H1 (cell line): ENCODE data around the gene EML4. TPM values are rescaled to one million over a fixed set of nuclear protein-coding genes. Genes with fewer than 3 reads are reported as not detected.

ENCODE experiments used
- CTCF ChIA-PET: fragments of 300-600 bp; sonication (Branson Sonifier 250); formaldehyde crosslinking; loops from one replicate; lab custom pipeline; 2021; ENCODE audit not compliant: partially characterized antibody; lab: Charles Lee
- POLR2A ChIA-PET: fragments of 300-600 bp; sonication (Branson Sonifier 250); formaldehyde crosslinking; loops from one replicate; lab custom pipeline; 2021; ENCODE audit warnings: inconsistent platforms; ENCODE audit not compliant: partially characterized antibody; lab: Charles Lee
- DNase-seq, 2 experiments: peaks; one replicate each; pipeline versions ENCODE4 v3.0.0 to v3.0.0-alpha.2; 2010 to 2022; ENCODE audit warnings: low spot score in 2 of 2, low read depth in 1 of 2, mixed read lengths in 1 of 2
- FAIRE-seq: peaks from 2 replicates; lab custom pipeline; 2011; peaks lifted over from hg19 to GRCh38; lab: Jason Lieb, UNC
- H2AFZ ChIP-seq: 2 replicates; pipeline ENCODE4 v1.8.1; 2012; ENCODE audit warnings: low read length, inconsistent platforms
- H2AK5ac ChIP-seq: 2 replicates; pipeline ENCODE4 v1.6.1; 2013; ENCODE audit warnings: low read depth, low read length
- H2BK120ac ChIP-seq: replicated peaks from 2 replicates; pipeline ENCODE3; 2013; ENCODE audit warnings: low read depth, low read length, inconsistent platforms
- H2BK12ac ChIP-seq: 2 replicates; pipeline ENCODE4 v1.6.1; 2013; ENCODE audit warnings: low read depth, low read length
- H2BK15ac ChIP-seq: 2 replicates; pipeline ENCODE4 v1.6.1; 2013; ENCODE audit warnings: low read length
- H2BK20ac ChIP-seq: 2 replicates; pipeline ENCODE4 v1.6.1; 2013; ENCODE audit warnings: low read length
- H2BK5ac ChIP-seq: 2 replicates; pipeline ENCODE4 v1.6.1; 2013; ENCODE audit warnings: low read depth, low read length
- H3K14ac ChIP-seq: 2 replicates; pipeline ENCODE4 v1.6.1; 2013; ENCODE audit warnings: inconsistent platforms; ENCODE audit not compliant: insufficient read length
- H3K18ac ChIP-seq: 2 replicates; pipeline ENCODE4 v1.6.1; 2013; ENCODE audit warnings: low read length; ENCODE audit errors: extremely low read depth
- H3K23ac ChIP-seq: 2 replicates; pipeline ENCODE4 v1.6.1; 2013; ENCODE audit warnings: inconsistent platforms; ENCODE audit not compliant: insufficient read length
- H3K23me2 ChIP-seq: 2 replicates; pipeline ENCODE4 v1.6.1; 2013; ENCODE audit warnings: low read depth, low read length
- H3K27ac ChIP-seq: 2 replicates; pipeline ENCODE4 v1.6.1; 2011; ENCODE audit warnings: low read depth, low read length, inconsistent platforms
- H3K27me3 ChIP-seq, 4 experiments: replicated peaks in 1 of 4; 1 replicate in 1 of 4; 2 replicates in 3 of 4; pipeline versions ENCODE4 v1.6.1 to v1.8.1; 2011 to 2013; ENCODE audit warnings: low read length in 3 of 4, mild to moderate bottlenecking in 3 of 4, inconsistent platforms in 2 of 4, mixed read lengths in 2 of 4, moderate library complexity in 1 of 4; ENCODE audit not compliant: control insufficient read depth in 3 of 4, insufficient read depth in 3 of 4; ENCODE audit errors: extremely low read depth in 1 of 4
- H3K36me3 ChIP-seq, 4 experiments: 2 replicates each; pipeline versions ENCODE4 v1.6.1 to v1.8.1; 2011 to 2013; ENCODE audit warnings: mild to moderate bottlenecking in 4 of 4, low read length in 3 of 4, moderate library complexity in 2 of 4, control low read depth in 1 of 4, inconsistent platforms in 1 of 4; ENCODE audit not compliant: insufficient read depth in 4 of 4, control insufficient read depth in 2 of 4
- H3K4ac ChIP-seq: replicated peaks from 2 replicates; pipeline ENCODE3; 2013; ENCODE audit warnings: low read length, low read depth, mixed read lengths, inconsistent platforms; ENCODE audit not compliant: insufficient read length
- H3K4me1 ChIP-seq, 4 experiments: replicated peaks in 1 of 4; 1 replicate in 1 of 4; 2 replicates in 3 of 4; pipeline versions ENCODE4 v1.6.1 to v1.8.1; 2011 to 2013; ENCODE audit warnings: low read length in 3 of 4, inconsistent platforms in 2 of 4, mixed read lengths in 1 of 4; ENCODE audit not compliant: insufficient read depth in 4 of 4, control insufficient read depth in 3 of 4
- H3K4me2 ChIP-seq, 2 experiments: 2 replicates each; pipeline versions ENCODE4 v1.6.1 to v1.8.1; 2011 to 2013; ENCODE audit warnings: low read depth in 2 of 2, low read length in 2 of 2, control low read depth in 1 of 2, inconsistent platforms in 1 of 2, mild to moderate bottlenecking in 1 of 2; ENCODE audit not compliant: insufficient read depth in 1 of 2
- H3K4me3 ChIP-seq, 4 experiments: fragments of 200-600, 300-600 bp in 1 of 4; sonication (generic), shearing (Covaris generic), sonication (Bioruptor Twin) in 1 of 4; 2 replicates each; pipeline versions ENCODE4 v1.5.1 to v1.8.1; 2011 to 2016; ENCODE audit warnings: low read length in 4 of 4, low read depth in 3 of 4, control low read depth in 2 of 4, inconsistent platforms in 2 of 4, mild to moderate bottlenecking in 2 of 4, mixed read lengths in 1 of 4, moderate library complexity in 1 of 4; ENCODE audit not compliant: insufficient read depth in 2 of 4; ENCODE audit errors: extremely low read depth in 1 of 4
- H3K56ac ChIP-seq: replicated peaks from 2 replicates; pipeline ENCODE3; 2013; ENCODE audit warnings: low read depth, mild to moderate bottlenecking, mixed read lengths, low read length, inconsistent platforms; ENCODE audit not compliant: insufficient read length
- H3K79me1 ChIP-seq: 2 replicates; pipeline ENCODE4 v1.6.1; 2013; ENCODE audit warnings: low read depth, low read length, control low read depth
- H3K79me2 ChIP-seq, 2 experiments: 2 replicates each; pipeline versions ENCODE4 v1.6.1 to v1.8.1; 2012 to 2013; ENCODE audit warnings: low read length in 2 of 2, mild to moderate bottlenecking in 2 of 2, inconsistent platforms in 1 of 2; ENCODE audit not compliant: insufficient read depth in 2 of 2, control insufficient read depth in 1 of 2
- H3K9ac ChIP-seq, 4 experiments: replicated peaks in 1 of 4; 1 replicate in 1 of 4; 2 replicates in 3 of 4; pipeline versions ENCODE4 v1.6.1 to v1.8.1; 2011 to 2013; ENCODE audit warnings: low read depth in 3 of 4, low read length in 3 of 4, control low read depth in 2 of 4, mild to moderate bottlenecking in 2 of 4, moderate library complexity in 2 of 4, inconsistent platforms in 1 of 4; ENCODE audit errors: extremely low read depth in 1 of 4
- H3K9me3 ChIP-seq, 2 experiments: 2 replicates each; pipeline versions ENCODE4 v1.6.1 to v1.8.1; 2012 to 2013; ENCODE audit warnings: mild to moderate bottlenecking in 2 of 2, moderate library complexity in 2 of 2, control low read depth in 1 of 2, inconsistent platforms in 1 of 2, low read depth in 1 of 2, low read length in 1 of 2, mixed read lengths in 1 of 2; ENCODE audit not compliant: insufficient read depth in 2 of 2
- H4K20me1 ChIP-seq, 2 experiments: replicated peaks in 1 of 2; 2 replicates each; pipeline versions ENCODE3 to v1.8.1; 2011 to 2013; ENCODE audit warnings: inconsistent platforms in 2 of 2, low read length in 2 of 2, mild to moderate bottlenecking in 1 of 2; ENCODE audit not compliant: insufficient read depth in 2 of 2, control insufficient read depth in 1 of 2
- H4K5ac ChIP-seq: 2 replicates; pipeline ENCODE4 v1.6.1; 2013; ENCODE audit warnings: low read length, low read depth, mixed read lengths, inconsistent platforms; ENCODE audit not compliant: insufficient read length
- H4K8ac ChIP-seq: 2 replicates; pipeline ENCODE4 v1.8.0; 2013; ENCODE audit warnings: mild to moderate bottlenecking, moderate library complexity, low read length, inconsistent platforms; ENCODE audit not compliant: insufficient read depth; ENCODE audit errors: extremely low read depth
- H4K91ac ChIP-seq: replicated peaks from 2 replicates; pipeline ENCODE3; 2013; ENCODE audit warnings: low read length, mixed read lengths, inconsistent platforms; ENCODE audit not compliant: insufficient read length
- BACH1 ChIP-seq: IDR thresholded peaks from 2 replicates; pipeline ENCODE4 v1.6.1; 2012; ENCODE audit warnings: low read length, improper control_type of control experiment
- BRCA1 ChIP-seq: IDR thresholded peaks from 2 replicates; pipeline ENCODE4 v1.6.1; 2012; ENCODE audit warnings: low read depth, low read length, improper control_type of control experiment
- CEBPB ChIP-seq: IDR thresholded peaks from 2 replicates; pipeline ENCODE4 v1.6.1; 2012; ENCODE audit warnings: low read depth, low read length
- EGR1 ChIP-seq: IDR thresholded peaks from 2 replicates; pipeline ENCODE4 v1.6.1; 2011; ENCODE audit warnings: low read depth, low read length, borderline replicate concordance
- JUND ChIP-seq: IDR thresholded peaks from 2 replicates; pipeline ENCODE4 v1.6.1; 2011; ENCODE audit warnings: mild to moderate bottlenecking, improper control_type of control experiment, low read length
- KDM5A ChIP-seq: fragments of 200-600 bp; IDR thresholded peaks from 2 replicates; pipeline ENCODE4 v1.7.1; 2012; ENCODE audit warnings: mild to moderate bottlenecking, low read length, inconsistent platforms, mixed read lengths
- MAX ChIP-seq: IDR thresholded peaks from 2 replicates; pipeline ENCODE4 v1.6.1; 2012; ENCODE audit warnings: inconsistent platforms
- RNF2 ChIP-seq: fragments of 200-900, 300-1000 bp; sonication (generic); IDR thresholded peaks from 2 replicates; pipeline ENCODE4 v1.7.1; 2016; ENCODE audit warnings: borderline replicate concordance, low read depth, mild to moderate bottlenecking, antibody characterized with exemption, low read length; ENCODE audit not compliant: poor library complexity, severe bottlenecking; ENCODE audit errors: missing control alignments
- SIN3A ChIP-seq, 2 experiments: IDR thresholded peaks in 1 of 2; conservative IDR thresholded peaks in 1 of 2; 2 replicates each; pipeline ENCODE4 v1.6.1; 2011 to 2012; ENCODE audit warnings: low read length in 2 of 2, improper control_type of control experiment in 1 of 2, low read depth in 1 of 2, mild to moderate bottlenecking in 1 of 2
- SP1 ChIP-seq: IDR thresholded peaks from 2 replicates; pipeline ENCODE4 v1.6.1; 2011; ENCODE audit warnings: low read depth, low read length
- TAF1 ChIP-seq: IDR thresholded peaks from 2 replicates; pipeline ENCODE4 v1.6.1; 2011; ENCODE audit warnings: mild to moderate bottlenecking, low read depth, low read length
- USF2 ChIP-seq: IDR thresholded peaks from 2 replicates; pipeline ENCODE4 v1.6.1; 2011; ENCODE audit warnings: low read length, improper control_type of control experiment
- WGBS, 2 experiments: shearing (Covaris generic) in 1 of 2; methylation state at CpG; one replicate each; pipeline versions ENCODE4 v1.1.6 to v1.1.7; 2013 to 2015; ENCODE audit warnings: low lambda C conversion rate in 2 of 2, mixed read lengths in 2 of 2, inconsistent platforms in 1 of 2, low coverage in 1 of 2, missing lambda C conversion rate in 1 of 2; ENCODE audit not compliant: insufficient replicate concordance in 2 of 2, insufficient coverage in 1 of 2, insufficient read length in 1 of 2; ENCODE audit errors: extremely low coverage in 1 of 2, missing lambda C conversion rate in 1 of 2; 5-methylcytosine and 5-hydroxymethylcytosine counted together
- polyA plus RNA-seq, 7 experiments: library from polyadenylated mRNA; depleted of rRNA in 3 of 7; stranded (reverse) in 5 of 7; unstranded in 2 of 7; fragments of >200 nt in 5 of 7; fragments of 200-250 nt in 2 of 7; gene quantifications; 1 replicate in 5 of 7; 2 replicates in 1 of 7; 4 replicates in 1 of 7; pipeline versions ENCODE4 v1.2.1 to v1.2.3, GENCODE V29; 2011 to 2013; ENCODE audit warnings: missing spikeins in 2 of 7, mixed read lengths in 2 of 7
- total RNA-seq: library from RNA; stranded (reverse); fragmentation: NEBNext Ultra II Directional; extraction: Animal tissue kit (Norgen Biotek cat#: 25700); gene quantifications from 2 replicates; pipeline ENCODE4 v1.2.1, GENCODE V29; 2021

EML4 gene
- total and polyA plus RNA-seq, 2 of the 8 experiments (the other 6 are each of a cell fraction or from before 2014, with no cell fraction given) = 50.1 to 104 TPM

GRCh38 chr2:42199002-42199401 lies 29.8 kb downstream of the EML4 start:
- Histone ChIP-seq H3K79me2 (peaks cover 8 to 89% of the 10 kb centered on the region in 2 experiments), H2BK20ac (no peak overlapping the region), H3K9me3 (no peaks in the 10 kb centered on the region), H3K79me1 (no peaks in the 10 kb centered on the region; the same call in 1 of the 2 replicates), H3K27me3 (no peaks in the 10 kb centered on the region), H3K56ac (no peak overlapping the region), H3K9ac (no peak overlapping the region), H3K23ac (no peak overlapping the region), H2BK12ac (no peak overlapping the region), H4K8ac (no peak overlapping the region), H3K27ac (no peak overlapping the region), H2AFZ (no peak overlapping the region), H2BK5ac (no peak overlapping the region), H3K4me1 (peaks cover 0 to 7% (median 2%) of the 10 kb centered on the region in 4 experiments; a peak in 2 of 7 replicates), H3K14ac (no peak overlapping the region), H3K23me2 (no peaks in the 10 kb centered on the region), H3K4me3 (no peak overlapping the region), H2BK15ac (no peak overlapping the region), H3K18ac (no peak overlapping the region), H3K4ac (no peak overlapping the region), H4K91ac (no peak overlapping the region), H4K20me1 (peaks cover 2 to 4% of the 10 kb centered on the region in 2 experiments), H4K5ac (no peak overlapping the region), H3K36me3 (no peaks in the 10 kb centered on the region), H2BK120ac (no peak overlapping the region), H3K4me2 (no peak overlapping the region), H2AK5ac (no peak overlapping the region)
- FAIRE-seq (no peak), DNase-seq (no peak)
- POLR2A ChIA-PET = no interaction called here
- CTCF ChIA-PET = interaction anchor here (1.0 to 1.8 kb wide), 4 partner anchors 99 to 107 kb away, joined by 3 to 10 read pairs (median 4); no protein-coding TSS in a partner anchor
- WGBS, 2 experiments = 92 to 100% methylated on average over 1 to 2 of the region's 2 CpGs
- TF ChIP-seq BACH1 (no peak), SP1 (no peak), BRCA1 (no peak), MAX (no peak), SIN3A (conservative IDR thresholded peaks at IDR 0.05 in 1 of 2, IDR thresholded peaks at IDR 0.05 in 1 of 2; ENCODE audit: low read depth in 1 of 2, low read length in 2 of 2) (no peak), USF2 (no peak), TAF1 (no peak), CEBPB (no peak), RNF2 (no peak), JUND (no peak), KDM5A (no peak), EGR1 (no peak)
